Thymus (tissue), 11 donors: Measurements from ENCODE around the gene GALM. TPM values are rescaled to one million over a fixed set of nuclear protein-coding genes. Genes with fewer than 3 reads are reported as not detected.

Source experiments
- DNase-seq, 9 donors: peaks; one replicate each; pipeline ENCODE4 v3.0.0-alpha.2; 2013; ENCODE audit warnings: low spot score in 9 of 9, low read depth in 6 of 9, missing footprints in 1 of 9
- H3K27ac ChIP-seq, 2 donors: one replicate each; pipeline ENCODE4 v1.5.1; 2013; ENCODE audit warnings: control low read depth in 1 of 2, low read depth in 1 of 2, low read length in 1 of 2, mild to moderate bottlenecking in 1 of 2, moderate library complexity in 1 of 2
- H3K27me3 ChIP-seq, 2 donors: one replicate each; pipeline ENCODE4 v1.5.1; 2013; ENCODE audit warnings: low read length in 1 of 2; ENCODE audit not compliant: control insufficient read depth in 2 of 2, insufficient read depth in 1 of 2
- H3K36me3 ChIP-seq, 2 donors: one replicate each; pipeline ENCODE4 v1.5.1; 2013; ENCODE audit warnings: low read length in 1 of 2, mild to moderate bottlenecking in 1 of 2, moderate library complexity in 1 of 2; ENCODE audit not compliant: control insufficient read depth in 2 of 2, insufficient read depth in 2 of 2
- H3K4me1 ChIP-seq, 2 donors: one replicate each; pipeline ENCODE4 v1.5.1; 2013; ENCODE audit warnings: low read length in 2 of 2; ENCODE audit not compliant: control insufficient read depth in 2 of 2, insufficient read depth in 2 of 2
- H3K4me3 ChIP-seq, 2 donors: one replicate each; pipeline ENCODE4 v1.5.1; 2013; ENCODE audit warnings: low read length in 2 of 2, control low read depth in 1 of 2, mild to moderate bottlenecking in 1 of 2
- H3K9me3 ChIP-seq, 2 donors: one replicate each; pipeline ENCODE4 v1.5.1; 2013; ENCODE audit warnings: low read length in 1 of 2, mild to moderate bottlenecking in 1 of 2; ENCODE audit not compliant: control insufficient read depth in 2 of 2, insufficient read depth in 1 of 2
- WGBS: extraction: QIAGEN DNeasy Blood & Tissue Kit; methylation state at CpG from one replicate; pipeline ENCODE4 v1.1.7; 2013; 5-methylcytosine and 5-hydroxymethylcytosine counted together
- polyA plus RNA-seq: library from polyadenylated mRNA; stranded (reverse); fragments of 200-250 nt; gene quantifications from one replicate; pipeline ENCODE4 v1.2.3, GENCODE V29; 2013
- total RNA-seq: library from RNA; stranded (reverse); fragments of 120-200 nt; gene quantifications from one replicate; pipeline ENCODE4 v1.2.4, GENCODE V29; 2013
- donor health status: healthy.

GALM gene
- total and polyA plus RNA-seq, 2 donors: 10.0 to 12.0 TPM

DNA sequence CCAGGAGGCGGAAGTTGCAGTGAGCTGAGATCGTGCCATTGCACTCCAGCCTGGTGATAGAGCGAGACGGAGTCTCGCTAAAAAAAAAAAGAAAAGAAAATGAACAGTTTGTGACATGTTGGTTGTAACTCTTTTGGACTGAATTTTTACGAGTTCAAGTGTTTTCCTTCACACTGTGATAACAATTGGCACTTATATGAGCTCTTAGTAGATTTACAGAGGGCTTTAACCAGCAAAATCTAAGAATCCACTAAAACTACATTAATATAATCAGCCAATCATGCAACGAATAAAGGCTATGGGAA, 110.0 kb downstream of the GALM start:
- Histone ChIP-seq H3K36me3 (peaks cover 3% of the 10 kb centered on the region in 2 donors), H3K27ac (no peak overlapping the region), H3K27me3 (peaks cover 4 to 17% of the 10 kb centered on the region in 2 donors), H3K4me3 (no peak overlapping the region), H3K9me3 (no peaks in the 10 kb centered on the region), H3K4me1 (peaks cover 6 to 8% of the 10 kb centered on the region in 2 donors)
- 93% methylated on average over 7 of the region's 7 CpGs for WGBS
- DNase-seq: no peak

DNA sequence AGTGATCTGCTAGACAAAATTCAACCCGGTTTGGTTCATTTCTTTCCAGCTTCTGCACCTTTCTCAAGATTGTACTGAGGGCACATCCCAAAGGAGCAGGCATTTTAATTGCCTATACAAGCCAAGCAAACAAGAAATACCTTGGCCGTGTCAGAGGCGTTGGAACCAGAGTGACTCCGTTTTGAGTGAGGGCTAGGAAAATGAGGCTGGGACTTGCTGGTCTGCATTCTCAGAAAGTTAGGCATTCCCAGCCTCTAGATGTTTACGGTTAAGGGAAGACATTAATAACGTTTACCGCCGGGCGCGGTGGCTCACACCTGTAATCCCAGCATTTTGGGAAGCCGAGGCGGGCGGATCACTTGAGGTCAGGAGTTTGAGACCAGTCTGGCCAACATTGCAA, 110.6 kb downstream of the GALM start:
- Histone ChIP-seq H3K27ac (no peak overlapping the region), H3K9me3 (no peaks in the 10 kb centered on the region), H3K4me1 (peaks cover 6 to 8% of the 10 kb centered on the region in 2 donors), H3K27me3 (peaks cover 4 to 17% of the 10 kb centered on the region in 2 donors), H3K36me3 (peaks cover 3 to 8% of the 10 kb centered on the region in 2 donors), H3K4me3 (no peak overlapping the region)
- no peak for DNase-seq
- 94% methylated on average over 13 of the region's 13 CpGs for WGBS

DNA sequence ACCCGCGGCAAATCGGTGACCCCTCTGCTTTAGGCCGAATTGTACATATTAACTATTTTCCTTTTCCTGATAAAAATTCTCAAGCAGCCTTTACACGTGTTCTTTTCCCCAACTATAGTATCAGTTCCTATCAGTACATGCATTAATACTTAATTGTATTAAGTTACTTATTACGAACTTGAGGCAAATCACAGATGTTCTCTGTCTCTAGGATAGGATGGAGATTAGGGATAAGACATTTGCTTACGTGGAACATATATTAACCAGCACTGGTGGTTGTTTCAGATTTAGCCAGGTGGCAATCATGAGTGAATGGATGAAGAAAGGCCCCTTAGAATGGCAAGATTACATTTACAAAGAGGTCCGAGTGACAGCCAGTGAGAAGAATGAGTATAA, 112.8 kb downstream of the GALM start:
- WGBS: 29% methylated on average over 8 of the region's 8 CpGs
- H3K27me3 ChIP-seq: peaks cover 4 to 17% of the 10 kb centered on the region in 2 donors
- H3K4me1 ChIP-seq: peaks cover 6 to 8% of the 10 kb centered on the region in 2 donors

DNA sequence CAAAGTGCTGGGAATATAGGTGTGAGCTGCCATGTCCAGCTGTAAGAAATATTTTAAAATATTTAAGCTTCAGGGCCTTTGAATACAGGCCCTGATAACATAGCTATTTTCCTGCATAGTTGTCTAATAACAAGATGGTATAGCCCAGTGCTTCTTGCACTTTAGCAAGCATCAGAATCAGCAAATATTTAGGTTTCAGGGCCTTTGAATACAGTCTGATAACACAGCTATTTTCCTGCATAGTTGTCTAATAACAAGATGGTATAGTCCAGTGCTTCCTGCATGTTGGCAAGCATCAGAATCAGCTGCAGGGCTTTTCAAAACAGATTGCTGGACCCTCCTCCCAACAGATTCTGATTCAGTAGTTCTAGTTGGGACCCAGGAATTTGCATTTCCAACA, 117.7 kb downstream of the GALM start:
- H3K36me3 ChIP-seq: peaks cover 3 to 15% of the 10 kb centered on the region in 2 donors
- H3K27ac ChIP-seq: no peak overlapping the region
- H3K27me3 ChIP-seq: no peaks in the 10 kb centered on the region
- H3K4me3 ChIP-seq: no peak overlapping the region
- H3K9me3 ChIP-seq: no peaks in the 10 kb centered on the region
- peaks cover 6 to 7% of the 10 kb centered on the region in 2 donors for H3K4me1 ChIP-seq
- no peak for DNase-seq

More for the DNA sequence above, 112.8 kb downstream of the GALM start:
- Histone ChIP-seq H3K4me3 (peak overlapping the region; percentile 50 to 66), H3K9me3 (no peaks in the 10 kb centered on the region), H3K36me3 (peaks cover 3 to 15% of the 10 kb centered on the region in 2 donors), H3K27ac (peak overlapping the region in 1 of 2 donors; percentile 64)
- no peak for DNase-seq

Other genes with a start within 250 kb of the GALM start
- gene HNRNPLL, start 63.2 kb upstream of the GALM start, total RNA-seq: 54.0 TPM
- gene HNRNPLL, start 63.2 kb upstream of the GALM start, polyA plus RNA-seq: 24.1 TPM
- gene SRSF7, start 85.2 kb downstream of the GALM start, total RNA-seq: 204 TPM
- 244 TPM for gene SRSF7, start 85.2 kb downstream of the GALM start, polyA plus RNA-seq
- 18.2 TPM for gene GEMIN6, start 112.1 kb downstream of the GALM start, total RNA-seq
- 13.0 TPM for gene GEMIN6, start 112.1 kb downstream of the GALM start, polyA plus RNA-seq
- 13.8 TPM for gene DHX57, start 209.8 kb downstream of the GALM start, total RNA-seq
- gene DHX57, start 209.8 kb downstream of the GALM start, polyA plus RNA-seq: 14.0 TPM
- 10.8 TPM for gene MORN2, start 209.9 kb downstream of the GALM start, total RNA-seq
- gene MORN2, start 209.9 kb downstream of the GALM start, polyA plus RNA-seq: 26.8 TPM
- gene ARHGEF33, start 223.8 kb downstream of the GALM start, total RNA-seq: 0.33 TPM
- 0.55 TPM for gene ARHGEF33, start 223.8 kb downstream of the GALM start, polyA plus RNA-seq